ENCODE measurements around the gene SLC16A1.

DNA sequence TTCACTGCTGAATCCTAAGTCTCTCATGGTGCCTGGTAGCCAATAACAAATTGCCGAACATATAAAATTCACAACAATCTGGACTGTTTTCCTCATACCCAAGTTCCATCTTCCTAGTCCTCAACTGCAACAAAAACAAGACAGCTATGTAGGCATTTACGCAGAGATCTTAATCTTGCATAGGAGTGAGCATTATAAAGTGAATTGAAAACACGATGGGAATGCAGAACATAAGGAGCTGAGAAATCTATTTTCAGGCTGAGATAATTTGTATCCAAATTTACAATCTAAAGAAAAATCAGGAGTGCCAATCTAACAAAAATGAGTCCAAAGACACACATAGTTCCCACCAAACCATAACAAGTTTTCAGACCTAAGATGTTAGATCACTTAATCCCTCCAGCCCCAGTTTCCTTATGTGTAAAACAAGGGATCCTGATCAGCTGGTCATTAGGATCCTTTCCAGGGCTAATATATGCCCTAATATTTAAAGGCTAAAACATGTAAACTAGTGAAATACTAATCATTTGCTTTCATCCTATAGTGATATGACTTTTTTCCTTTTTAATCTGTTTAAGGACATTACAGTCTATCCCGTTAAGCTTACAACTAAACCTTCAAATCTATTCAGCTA lies 1.9 kb downstream of the SLC16A1 start:
- TF ChIP-seq, protein P1, sequence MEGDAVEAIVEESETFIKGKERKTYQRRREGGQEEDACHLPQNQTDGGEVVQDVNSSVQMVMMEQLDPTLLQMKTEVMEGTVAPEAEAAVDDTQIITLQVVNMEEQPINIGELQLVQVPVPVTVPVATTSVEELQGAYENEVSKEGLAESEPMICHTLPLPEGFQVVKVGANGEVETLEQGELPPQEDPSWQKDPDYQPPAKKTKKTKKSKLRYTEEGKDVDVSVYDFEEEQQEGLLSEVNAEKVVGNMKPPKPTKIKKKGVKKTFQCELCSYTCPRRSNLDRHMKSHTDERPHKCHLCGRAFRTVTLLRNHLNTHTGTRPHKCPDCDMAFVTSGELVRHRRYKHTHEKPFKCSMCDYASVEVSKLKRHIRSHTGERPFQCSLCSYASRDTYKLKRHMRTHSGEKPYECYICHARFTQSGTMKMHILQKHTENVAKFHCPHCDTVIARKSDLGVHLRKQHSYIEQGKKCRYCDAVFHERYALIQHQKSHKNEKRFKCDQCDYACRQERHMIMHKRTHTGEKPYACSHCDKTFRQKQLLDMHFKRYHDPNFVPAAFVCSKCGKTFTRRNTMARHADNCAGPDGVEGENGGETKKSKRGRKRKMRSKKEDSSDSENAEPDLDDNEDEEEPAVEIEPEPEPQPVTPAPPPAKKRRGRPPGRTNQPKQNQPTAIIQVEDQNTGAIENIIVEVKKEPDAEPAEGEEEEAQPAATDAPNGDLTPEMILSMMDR (IDR thresholded peaks at IDR 0.05; ENCODE audit: low read depth, low read length, missing input control): no peak
- TF ChIP-seq, protein P2, sequence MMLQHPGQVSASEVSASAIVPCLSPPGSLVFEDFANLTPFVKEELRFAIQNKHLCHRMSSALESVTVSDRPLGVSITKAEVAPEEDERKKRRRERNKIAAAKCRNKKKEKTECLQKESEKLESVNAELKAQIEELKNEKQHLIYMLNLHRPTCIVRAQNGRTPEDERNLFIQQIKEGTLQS (IDR thresholded peaks at IDR 0.05): no peak
- TF ChIP-seq RAD21 (IDR thresholded peaks at IDR 0.05) (no peak), JUND (IDR thresholded peaks at IDR 0.05) (no peak)
- TF ChIP-seq, protein P3, sequence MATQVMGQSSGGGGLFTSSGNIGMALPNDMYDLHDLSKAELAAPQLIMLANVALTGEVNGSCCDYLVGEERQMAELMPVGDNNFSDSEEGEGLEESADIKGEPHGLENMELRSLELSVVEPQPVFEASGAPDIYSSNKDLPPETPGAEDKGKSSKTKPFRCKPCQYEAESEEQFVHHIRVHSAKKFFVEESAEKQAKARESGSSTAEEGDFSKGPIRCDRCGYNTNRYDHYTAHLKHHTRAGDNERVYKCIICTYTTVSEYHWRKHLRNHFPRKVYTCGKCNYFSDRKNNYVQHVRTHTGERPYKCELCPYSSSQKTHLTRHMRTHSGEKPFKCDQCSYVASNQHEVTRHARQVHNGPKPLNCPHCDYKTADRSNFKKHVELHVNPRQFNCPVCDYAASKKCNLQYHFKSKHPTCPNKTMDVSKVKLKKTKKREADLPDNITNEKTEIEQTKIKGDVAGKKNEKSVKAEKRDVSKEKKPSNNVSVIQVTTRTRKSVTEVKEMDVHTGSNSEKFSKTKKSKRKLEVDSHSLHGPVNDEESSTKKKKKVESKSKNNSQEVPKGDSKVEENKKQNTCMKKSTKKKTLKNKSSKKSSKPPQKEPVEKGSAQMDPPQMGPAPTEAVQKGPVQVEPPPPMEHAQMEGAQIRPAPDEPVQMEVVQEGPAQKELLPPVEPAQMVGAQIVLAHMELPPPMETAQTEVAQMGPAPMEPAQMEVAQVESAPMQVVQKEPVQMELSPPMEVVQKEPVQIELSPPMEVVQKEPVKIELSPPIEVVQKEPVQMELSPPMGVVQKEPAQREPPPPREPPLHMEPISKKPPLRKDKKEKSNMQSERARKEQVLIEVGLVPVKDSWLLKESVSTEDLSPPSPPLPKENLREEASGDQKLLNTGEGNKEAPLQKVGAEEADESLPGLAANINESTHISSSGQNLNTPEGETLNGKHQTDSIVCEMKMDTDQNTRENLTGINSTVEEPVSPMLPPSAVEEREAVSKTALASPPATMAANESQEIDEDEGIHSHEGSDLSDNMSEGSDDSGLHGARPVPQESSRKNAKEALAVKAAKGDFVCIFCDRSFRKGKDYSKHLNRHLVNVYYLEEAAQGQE (IDR thresholded peaks at IDR 0.05): no peak
